ENCODE results near the gene ZC3H12A.

Gene ZC3H12A

GRCh38 chr1:37487619-37487984 is 13.2 kb downstream of the ZC3H12A start:
- ChIA-PET CTCF (interaction anchor here (0.7 to 9.5 kb wide), 29 partner anchors 12 to 278 kb away, joined by 3 to 209 read pairs (median 5); partner anchors contain the start of genes EPHA10, GNL2, MEAF6 and ZC3H12A), POLR2A (interaction anchor here (0.7 to 8.6 kb wide), 2 partner anchors 11 to 101 kb away, joined by 4 to 112 read pairs; partner anchors contain the start of gene ZC3H12A)

GRCh38 chr1:37493336-37494098 is 19.1 kb downstream of the ZC3H12A start:
- TF ChIP-seq CTCF (IDR thresholded peaks at IDR 0.05; ENCODE audit: control extremely low read depth, extremely low read depth, low read depth, missing control alignments): no peak
- ChIA-PET CTCF (interaction anchor here (1.1 to 7.2 kb wide), 4 partner anchors 10 to 39 kb away, joined by 3 to 42 read pairs (median 4); partner anchors contain the start of gene MEAF6), POLR2A (interaction anchor here (2.2 kb wide), 1 partner anchor 19 kb away, joined by 7 read pairs; the partner anchor contains the start of gene ZC3H12A)
- no peak for DNase-seq (ENCODE audit: extremely low spot score)

More at GRCh38 chr1:37487619-37487984, 13.2 kb downstream of the ZC3H12A start:
- TF ChIP-seq CTCF (IDR thresholded peaks at IDR 0.05; ENCODE audit: control extremely low read depth, extremely low read depth, low read depth, missing control alignments): no peak
- no peak for DNase-seq (ENCODE audit: extremely low spot score)

GRCh38 chr1:37495875-37496274 is 21.5 kb downstream of the ZC3H12A start:
- CTCF ChIA-PET: interaction anchor here (0.7 to 10.1 kb wide), 4 partner anchors 8 to 24 kb away, joined by 3 to 104 read pairs (median 24); partner anchors contain the start of gene MEAF6
- DNase-seq (ENCODE audit: extremely low spot score): no peak
- POLR2A ChIA-PET: interaction anchor here (0.7 kb wide), 2 partner anchors 11 to 21 kb away, joined by 6 to 9 read pairs; no protein-coding TSS in a partner anchor
- TF ChIP-seq CTCF (IDR thresholded peaks at IDR 0.05; ENCODE audit: control extremely low read depth, extremely low read depth, low read depth, missing control alignments): no peak

- CTCF ChIA-PET: interaction anchor here (1.4 to 10.1 kb wide), 4 partner anchors 10 to 42 kb away, joined by 3 to 104 read pairs (median 22); partner anchors contain the start of gene MEAF6
- no peak for DNase-seq (ENCODE audit: extremely low spot score)
- POLR2A ChIA-PET: no interaction called here
- TF ChIP-seq CTCF (IDR thresholded peaks at IDR 0.05; ENCODE audit: control extremely low read depth, extremely low read depth, low read depth, missing control alignments): no peak
Observed at GRCh38 chr1:37497832-37498231, 23.5 kb downstream of the ZC3H12A start.

- CTCF ChIA-PET: interaction anchor here (0.7 to 10.1 kb wide), 7 partner anchors 10 to 84 kb away, joined by 3 to 104 read pairs (median 4); partner anchors contain the start of gene MEAF6
- TF ChIP-seq CTCF (IDR thresholded peaks at IDR 0.05; ENCODE audit: control extremely low read depth, extremely low read depth, low read depth, missing control alignments): no peak
- POLR2A ChIA-PET: interaction anchor here (0.5 kb wide), 1 partner anchor 14 kb away, joined by 5 read pairs; no protein-coding TSS in a partner anchor
- no peak for DNase-seq (ENCODE audit: extremely low spot score)
Observed at GRCh38 chr1:37498872-37499617, 24.7 kb downstream of the ZC3H12A start.

- DNase-seq (ENCODE audit: extremely low spot score): no peak
- ChIA-PET POLR2A (no interaction called here), CTCF (interaction anchor here (1.4 to 10.1 kb wide), 4 partner anchors 10 to 46 kb away, joined by 4 to 104 read pairs (median 4); partner anchors contain the start of gene ZC3H12A)
- no peak for TF ChIP-seq CTCF (IDR thresholded peaks at IDR 0.05; ENCODE audit: control extremely low read depth, extremely low read depth, low read depth, missing control alignments)
Observed at GRCh38 chr1:37501661-37502060, 27.3 kb downstream of the ZC3H12A start.
